Measurements from ENCODE around the gene PACRG. TPM values are rescaled to one million over a fixed set of nuclear protein-coding genes. Genes with fewer than 3 reads are reported as not detected.

Gene PACRG
- polyA plus RNA-seq, 3 donors, result not detected

DNA sequence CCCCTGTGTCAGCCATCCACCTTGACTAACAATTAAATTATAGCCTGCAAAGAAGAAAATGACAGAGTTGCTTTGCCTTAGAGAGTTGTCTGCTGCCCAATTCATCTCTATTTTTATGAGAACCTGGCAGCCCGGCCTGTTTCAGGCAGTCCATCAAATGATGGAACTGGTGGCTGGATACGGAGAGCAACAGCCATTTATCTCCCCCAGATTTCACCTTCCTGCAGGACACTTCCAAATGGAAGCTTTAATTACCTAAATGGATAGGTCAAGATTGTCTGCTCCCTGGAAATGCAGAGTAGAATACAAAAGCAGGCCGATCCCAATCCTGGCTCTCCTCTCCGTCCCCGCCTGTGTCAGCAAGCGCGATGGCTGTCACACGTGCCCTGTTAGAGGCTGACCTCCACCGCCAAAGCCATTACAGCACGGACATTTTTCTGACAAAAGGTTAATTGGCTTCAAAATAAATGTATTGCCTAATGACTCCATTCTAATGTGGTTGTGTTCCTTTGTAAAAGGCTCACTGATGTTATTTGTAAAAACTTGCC lies 86.7 kb downstream of the PACRG start:
- H3K27ac Mint-ChIP-seq, result no peak overlapping the region
- Histone ChIP-seq H3K4me1 (ENCODE audit: control insufficient read depth in 1 of 2, insufficient read depth in 2 of 2, low read length in 2 of 2) (no peaks in the 10 kb centered on the region), H3K27me3 (ENCODE audit: control insufficient read depth in 2 of 2, insufficient read depth in 2 of 2, low read length in 2 of 2) (no peaks in the 10 kb centered on the region), H3K27ac (ENCODE audit: low read depth in 1 of 2, low read length in 2 of 2) (no peak overlapping the region), H3K4me3 (replicated peaks in 1 of 3; ENCODE audit: low read depth in 2 of 3, low read length in 3 of 3) (no peak overlapping the region), H3K79me2 (ENCODE audit: insufficient read depth, low read length) (no peaks in the 10 kb centered on the region), H4K20me1 (ENCODE audit: insufficient read depth, low read length) (no peaks in the 10 kb centered on the region), H3K4me2 (replicated peaks; ENCODE audit: extremely low read depth, low read length, poor library complexity, severe bottlenecking) (no peak overlapping the region), H3K36me3 (replicated peaks in 1 of 2; ENCODE audit: control insufficient read depth in 1 of 2, insufficient read depth in 2 of 2, low read length in 2 of 2) (no peaks in the 10 kb centered on the region), H3K9me3 (replicated peaks in 1 of 2; ENCODE audit: control insufficient read depth in 1 of 2, insufficient read depth in 1 of 2, low read length in 2 of 2) (peaks cover 4 to 17% of the 10 kb centered on the region in 2 donors), H2AFZ (ENCODE audit: insufficient read depth, low read depth, low read length, poor library complexity, severe bottlenecking) (no peak overlapping the region), H3K9ac (ENCODE audit: insufficient read depth, low read length, poor library complexity, severe bottlenecking) (no peak overlapping the region)
- TF ChIP-seq, protein P1, sequence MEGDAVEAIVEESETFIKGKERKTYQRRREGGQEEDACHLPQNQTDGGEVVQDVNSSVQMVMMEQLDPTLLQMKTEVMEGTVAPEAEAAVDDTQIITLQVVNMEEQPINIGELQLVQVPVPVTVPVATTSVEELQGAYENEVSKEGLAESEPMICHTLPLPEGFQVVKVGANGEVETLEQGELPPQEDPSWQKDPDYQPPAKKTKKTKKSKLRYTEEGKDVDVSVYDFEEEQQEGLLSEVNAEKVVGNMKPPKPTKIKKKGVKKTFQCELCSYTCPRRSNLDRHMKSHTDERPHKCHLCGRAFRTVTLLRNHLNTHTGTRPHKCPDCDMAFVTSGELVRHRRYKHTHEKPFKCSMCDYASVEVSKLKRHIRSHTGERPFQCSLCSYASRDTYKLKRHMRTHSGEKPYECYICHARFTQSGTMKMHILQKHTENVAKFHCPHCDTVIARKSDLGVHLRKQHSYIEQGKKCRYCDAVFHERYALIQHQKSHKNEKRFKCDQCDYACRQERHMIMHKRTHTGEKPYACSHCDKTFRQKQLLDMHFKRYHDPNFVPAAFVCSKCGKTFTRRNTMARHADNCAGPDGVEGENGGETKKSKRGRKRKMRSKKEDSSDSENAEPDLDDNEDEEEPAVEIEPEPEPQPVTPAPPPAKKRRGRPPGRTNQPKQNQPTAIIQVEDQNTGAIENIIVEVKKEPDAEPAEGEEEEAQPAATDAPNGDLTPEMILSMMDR (IDR thresholded peaks at IDR 0.05), result no peak
- H3K9me3 Mint-ChIP-seq, result peaks cover 0 to 18% (median 8%) of the 10 kb centered on the region in 7 donors
- 97% methylated on average over 6 of the region's 10 CpGs for WGBS (ENCODE audit: insufficient coverage)
- intact Hi-C loops (cut with micrococcal nuclease), result no loop called here
- H3K36me3 Mint-ChIP-seq, result no peaks in the 10 kb centered on the region
- H3K4me3 Mint-ChIP-seq, result no peak overlapping the region
- no peaks in the 10 kb centered on the region for H3K4me1 Mint-ChIP-seq
- DNase-seq, result no peak
- H3K27me3 Mint-ChIP-seq (ENCODE audit: low read depth in 3 of 3), result peaks cover 0 to 2% (median 0%) of the 10 kb centered on the region in 3 donors

- TF ChIP-seq, protein P1 (IDR thresholded peaks at IDR 0.05), result no peak
- Histone ChIP-seq H4K20me1 (ENCODE audit: insufficient read depth, low read length) (no peaks in the 10 kb centered on the region), H3K36me3 (replicated peaks in 1 of 2; ENCODE audit: control insufficient read depth in 1 of 2, insufficient read depth in 2 of 2, low read length in 2 of 2) (no peaks in the 10 kb centered on the region), H3K9me3 (replicated peaks in 1 of 2; ENCODE audit: control insufficient read depth in 1 of 2, insufficient read depth in 1 of 2, low read length in 2 of 2) (peaks cover 0 to 12% of the 10 kb centered on the region in 2 donors), H3K9ac (ENCODE audit: insufficient read depth, low read length, poor library complexity, severe bottlenecking) (no peak overlapping the region), H3K4me3 (replicated peaks in 1 of 3; ENCODE audit: low read depth in 2 of 3, low read length in 3 of 3) (no peak overlapping the region), H3K27ac (ENCODE audit: low read depth in 1 of 2, low read length in 2 of 2) (no peak overlapping the region), H2AFZ (ENCODE audit: insufficient read depth, low read depth, low read length, poor library complexity, severe bottlenecking) (no peak overlapping the region), H3K27me3 (ENCODE audit: control insufficient read depth in 2 of 2, insufficient read depth in 2 of 2, low read length in 2 of 2) (no peaks in the 10 kb centered on the region), H3K4me1 (ENCODE audit: control insufficient read depth in 1 of 2, insufficient read depth in 2 of 2, low read length in 2 of 2) (no peaks in the 10 kb centered on the region), H3K79me2 (ENCODE audit: insufficient read depth, low read length) (no peaks in the 10 kb centered on the region), H3K4me2 (replicated peaks; ENCODE audit: extremely low read depth, low read length, poor library complexity, severe bottlenecking) (no peak overlapping the region)
- no peaks in the 10 kb centered on the region for H3K36me3 Mint-ChIP-seq
- no peak for DNase-seq
- 100% methylated on average over 1 of the region's 6 CpGs for WGBS (ENCODE audit: insufficient coverage)
- peaks cover 0 to 13% (median 4%) of the 10 kb centered on the region in 7 donors for H3K9me3 Mint-ChIP-seq
- intact Hi-C loops (cut with micrococcal nuclease), result no loop called here
- H3K4me1 Mint-ChIP-seq, result no peaks in the 10 kb centered on the region
- peaks cover 0 to 2% (median 0%) of the 10 kb centered on the region in 3 donors for H3K27me3 Mint-ChIP-seq (ENCODE audit: low read depth in 3 of 3)
- H3K4me3 Mint-ChIP-seq, result no peak overlapping the region
- no peak overlapping the region for H3K27ac Mint-ChIP-seq
These were observed 89.4 kb downstream of the PACRG start for GRCh38 chr6:162817196-162817595.
